ENCODE results near the gene SERPINI1. TPM values are rescaled to one million over a fixed set of nuclear protein-coding genes. Genes with fewer than 3 reads are reported as not detected.
A peak's percentile ranks its signal among the peaks of the same experiment; 100 is the strongest.

SERPINI1 gene
- total and polyA plus RNA-seq, 3 experiments from 2014 or later: 1.7 to 13.7 (median 1.9) TPM

DNA sequence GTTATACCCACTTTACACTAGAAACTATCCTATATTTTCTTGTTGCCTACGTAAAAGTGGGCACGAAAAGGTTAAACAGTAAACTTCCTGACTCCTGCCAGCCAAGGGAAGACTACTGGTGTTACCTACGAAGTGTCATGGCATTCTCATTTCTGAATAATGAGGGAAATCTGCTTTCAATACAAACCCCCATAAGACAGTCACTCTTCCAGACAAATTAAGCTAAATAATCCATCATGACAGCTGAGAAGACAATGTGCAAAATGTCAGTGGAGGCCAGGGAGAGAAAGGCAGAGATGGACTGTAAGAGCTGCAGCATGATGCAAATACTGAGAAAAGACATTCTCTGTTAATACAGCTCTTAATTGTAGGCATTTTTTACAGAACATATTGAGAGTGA is 136.5 kb downstream of the SERPINI1 start:
- Mint-ChIP-seq H3K27ac (no peak overlapping the region), H3K9me3 (no peaks in the 10 kb centered on the region), H3K4me1 (no peaks in the 10 kb centered on the region), H3K4me3 (no peak overlapping the region), H3K27me3 (peaks cover 3 to 12% of the 10 kb centered on the region in 2 donors), H3K36me3 (no peaks in the 10 kb centered on the region)
- DNase-seq: no peak
- H3K4me3 ChIP-seq (ENCODE audit: low read length): no peak overlapping the region
- ChIA-PET POLR2A (no interaction called here), CTCF (interaction anchor here (1.3 kb wide), 1 partner anchor 10 kb away, joined by 3 read pairs; no protein-coding TSS in a partner anchor)
- H3K36me3 ChIP-seq (ENCODE audit: insufficient read depth, low read length): no peaks in the 10 kb centered on the region
- H3K27me3 ChIP-seq (ENCODE audit: insufficient read depth, low read length, poor library complexity, severe bottlenecking): no peaks in the 10 kb centered on the region
- no peak overlapping the region for H3K27ac ChIP-seq (ENCODE audit: low read depth, low read length)
- no peaks in the 10 kb centered on the region for H3K9me3 ChIP-seq (ENCODE audit: low read length)
- no peaks in the 10 kb centered on the region for H3K4me1 ChIP-seq (ENCODE audit: insufficient read depth, low read length)

DNA sequence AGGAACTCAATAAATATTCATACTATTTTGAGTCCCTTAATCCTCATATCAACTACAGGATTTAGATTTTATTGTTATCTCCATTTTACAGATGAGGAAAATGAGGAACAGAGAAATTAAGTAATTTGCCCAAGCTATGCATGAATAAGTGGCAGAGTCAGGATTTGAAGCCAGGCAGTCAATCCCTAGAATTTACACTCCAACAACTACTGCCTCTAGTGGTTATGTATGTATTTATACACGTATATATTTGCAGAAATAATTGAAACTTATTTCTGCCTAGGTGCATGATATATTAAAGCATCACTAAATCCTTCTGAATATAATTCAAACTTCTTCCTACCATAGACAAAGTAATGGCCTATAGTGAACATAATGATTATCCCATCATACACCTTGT is 137.4 kb downstream of the SERPINI1 start:
- Histone ChIP-seq H3K4me3 (ENCODE audit: low read length) (no peak overlapping the region), H3K36me3 (ENCODE audit: insufficient read depth, low read length) (no peaks in the 10 kb centered on the region), H3K27ac (ENCODE audit: low read depth, low read length) (no peak overlapping the region), H3K4me1 (ENCODE audit: insufficient read depth, low read length) (no peaks in the 10 kb centered on the region), H3K27me3 (ENCODE audit: insufficient read depth, low read length, poor library complexity, severe bottlenecking) (no peaks in the 10 kb centered on the region), H3K9me3 (ENCODE audit: low read length) (no peaks in the 10 kb centered on the region)
- ChIA-PET POLR2A (no interaction called here), CTCF (interaction anchor here (1.3 kb wide), 1 partner anchor 9 kb away, joined by 3 read pairs; no protein-coding TSS in a partner anchor)
- Mint-ChIP-seq H3K9me3 (no peaks in the 10 kb centered on the region), H3K4me1 (no peaks in the 10 kb centered on the region), H3K27ac (no peak overlapping the region), H3K27me3 (peaks cover 2 to 18% of the 10 kb centered on the region in 2 donors), H3K4me3 (no peak overlapping the region), H3K36me3 (no peaks in the 10 kb centered on the region)
- no peak for DNase-seq

DNA sequence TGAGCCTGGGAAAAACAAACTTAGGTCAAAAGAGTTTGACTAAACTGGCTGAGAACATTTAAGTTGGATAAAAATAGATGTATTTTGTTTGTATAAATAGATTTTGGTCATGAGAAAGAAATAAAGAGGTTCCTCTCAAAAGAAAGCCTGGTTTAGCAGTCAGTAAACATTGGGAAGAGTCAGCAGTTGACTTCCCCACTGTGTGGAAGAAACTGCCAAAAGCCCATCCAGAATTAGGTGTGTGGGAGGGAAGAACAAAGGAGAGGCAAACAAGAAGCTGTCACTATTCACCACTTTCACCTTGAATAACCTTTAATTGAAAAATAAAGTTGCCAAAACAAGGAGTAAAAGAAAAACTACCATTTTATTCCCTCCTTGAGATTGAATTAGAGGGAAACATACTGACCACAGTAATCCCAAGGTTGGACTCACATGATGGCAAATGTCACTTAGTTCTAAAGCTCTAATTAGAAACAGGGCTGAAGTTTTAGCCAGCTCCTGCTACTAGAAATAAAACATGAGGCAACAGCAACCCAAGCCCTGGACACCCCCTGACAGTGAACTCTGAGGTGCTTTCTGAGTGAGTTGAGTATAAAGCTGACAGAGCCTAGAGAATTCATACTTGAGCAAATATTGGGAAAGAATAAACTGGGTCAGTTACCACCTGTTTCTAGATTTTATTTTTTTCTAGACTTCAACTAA is 139.3 kb downstream of the SERPINI1 start:
- Mint-ChIP-seq H3K36me3 (no peaks in the 10 kb centered on the region), H3K9me3 (no peaks in the 10 kb centered on the region), H3K4me1 (no peaks in the 10 kb centered on the region), H3K4me3 (no peak overlapping the region), H3K27ac (peak overlapping the region in 1 of 8 donors; percentile 9), H3K27me3 (peaks cover under 1 to 13% of the 10 kb centered on the region in 2 donors)
- H3K4me1 ChIP-seq (ENCODE audit: insufficient read depth, low read length): no peaks in the 10 kb centered on the region
- DNase-seq: no peak
- no peak overlapping the region for H3K27ac ChIP-seq (ENCODE audit: low read depth, low read length)
- ChIA-PET CTCF (no interaction called here), POLR2A (no interaction called here)
- H3K27me3 ChIP-seq (ENCODE audit: insufficient read depth, low read length, poor library complexity, severe bottlenecking): no peaks in the 10 kb centered on the region
- no peaks in the 10 kb centered on the region for H3K36me3 ChIP-seq (ENCODE audit: insufficient read depth, low read length)
- no peaks in the 10 kb centered on the region for H3K9me3 ChIP-seq (ENCODE audit: low read length)
- H3K4me3 ChIP-seq (ENCODE audit: low read length): no peak overlapping the region

Other genes with a start within 250 kb of the SERPINI1 start
- gene WDR49, start 81.8 kb upstream of the SERPINI1 start, total RNA-seq: under 1 TPM; 0.35 to 0.74 TPM
- not detected for gene WDR49, start 81.8 kb upstream of the SERPINI1 start, polyA plus RNA-seq
- 10 to 100 TPM; 78.7 to 81.3 TPM for gene PDCD10, start 829 bp upstream of the SERPINI1 start, total RNA-seq
- gene PDCD10, start 829 bp upstream of the SERPINI1 start, polyA plus RNA-seq: 95.1 TPM